ENCODE results near the gene ACSF3.
A peak's percentile ranks its signal among the peaks of the same experiment; 100 is the strongest.

ACSF3 gene

DNA sequence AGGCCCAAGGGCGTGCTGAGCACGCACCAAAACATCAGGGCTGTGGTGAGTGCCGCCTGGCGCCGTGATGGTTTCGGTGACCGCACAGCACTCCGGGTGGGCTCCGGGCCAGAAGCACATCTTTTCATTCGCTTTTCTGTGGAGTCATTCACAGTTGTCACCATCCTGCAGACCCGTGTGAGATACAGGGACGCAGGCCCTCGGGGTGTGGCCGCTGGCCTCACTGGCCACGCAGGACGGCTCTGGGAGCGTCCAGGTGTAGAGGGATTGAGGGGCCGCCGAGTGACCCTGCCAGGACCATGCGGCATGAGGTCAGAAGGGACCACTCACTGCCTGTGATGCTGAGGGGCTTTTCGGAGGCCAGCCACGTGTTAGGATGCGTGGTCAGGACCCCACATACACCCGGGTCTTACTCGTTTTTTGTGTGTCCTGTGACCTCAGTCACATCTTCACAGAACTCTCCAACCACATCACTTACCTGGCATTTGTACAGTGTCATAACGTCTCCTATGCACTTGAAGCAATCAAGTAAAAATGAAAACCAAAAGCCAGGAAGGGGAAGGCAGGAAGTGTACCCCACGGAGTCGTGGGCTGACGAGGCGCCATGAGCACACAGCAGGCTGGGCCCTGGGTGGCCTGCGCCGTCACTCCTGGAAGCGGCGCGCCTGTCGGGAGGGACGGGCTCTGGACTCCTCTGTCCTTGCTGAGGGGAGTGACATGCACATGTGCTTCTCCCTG lies 7.8 kb downstream of the ACSF3 start:
- Histone ChIP-seq H3K27ac (ENCODE audit: low read depth, low read length) (no peak overlapping the region), H3K4me1 (ENCODE audit: control insufficient read depth in 1 of 2, insufficient read depth in 2 of 2, low read length in 2 of 2) (peaks cover 70% of the 10 kb centered on the region in 2 donors), H3K9ac (ENCODE audit: low read depth in 1 of 2, low read length in 2 of 2) (peak overlapping the region; percentile 10 to 28), H3K9me3 (ENCODE audit: control insufficient read depth in 1 of 2, low read length in 2 of 2) (no peaks in the 10 kb centered on the region), H3K36me3 (ENCODE audit: control insufficient read depth in 1 of 2, insufficient read depth in 2 of 2, low read length in 2 of 2) (peaks cover 3 to 60% of the 10 kb centered on the region in 2 donors), H3K4me3 (ENCODE audit: low read depth in 1 of 2, low read length in 2 of 2) (no peak overlapping the region), H3K27me3 (ENCODE audit: control insufficient read depth in 1 of 2, insufficient read depth in 2 of 2, low read length in 2 of 2) (no peaks in the 10 kb centered on the region)

- H3K36me3 ChIP-seq (ENCODE audit: control insufficient read depth in 1 of 2, insufficient read depth in 2 of 2, low read length in 2 of 2), result peaks cover 3 to 66% of the 10 kb centered on the region in 2 donors
- peaks cover 64 to 65% of the 10 kb centered on the region in 2 donors for H3K4me1 ChIP-seq (ENCODE audit: control insufficient read depth in 1 of 2, insufficient read depth in 2 of 2, low read length in 2 of 2)
- H3K4me3 ChIP-seq (ENCODE audit: low read depth in 1 of 2, low read length in 2 of 2), result peak overlapping the region in 1 of 2 donors; percentile 54
- no peaks in the 10 kb centered on the region for H3K9me3 ChIP-seq (ENCODE audit: control insufficient read depth in 1 of 2, low read length in 2 of 2)
- peak overlapping the region; percentile 28 to 63 for H3K9ac ChIP-seq (ENCODE audit: low read depth in 1 of 2, low read length in 2 of 2)
- peak overlapping the region; percentile 62 for H3K27ac ChIP-seq (ENCODE audit: low read depth, low read length)
- H3K27me3 ChIP-seq (ENCODE audit: control insufficient read depth in 1 of 2, insufficient read depth in 2 of 2, low read length in 2 of 2), result no peaks in the 10 kb centered on the region
These were observed 8.4 kb downstream of the ACSF3 start for GRCh38 chr16:89102041-89102471.

DNA sequence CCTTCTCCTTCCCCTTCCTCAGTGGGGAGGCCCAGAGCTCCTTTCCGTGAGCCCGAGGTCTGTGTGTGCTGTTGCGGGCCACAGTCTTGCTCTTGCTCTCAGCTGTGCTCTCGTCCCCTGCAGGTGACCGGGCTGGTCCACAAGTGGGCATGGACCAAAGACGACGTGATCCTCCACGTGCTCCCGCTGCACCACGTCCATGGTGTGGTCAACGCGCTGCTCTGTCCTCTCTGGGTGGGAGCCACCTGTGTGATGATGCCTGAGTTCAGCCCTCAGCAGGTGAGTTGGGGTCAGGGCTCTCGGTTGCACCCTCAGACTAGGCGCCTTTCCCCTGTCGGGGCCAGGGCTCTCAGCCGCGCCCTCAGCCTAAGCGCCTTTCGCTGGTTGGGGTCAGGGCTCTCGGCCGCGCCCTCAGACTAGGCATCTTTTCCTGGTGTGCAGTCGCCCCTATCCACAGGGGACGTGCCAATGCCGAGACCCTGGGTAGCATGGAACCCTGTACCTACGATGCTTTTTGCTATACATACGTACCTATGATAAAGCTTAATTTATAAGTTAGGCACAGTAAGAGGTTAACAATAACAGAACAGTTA lies 8.9 kb downstream of the ACSF3 start:
- peaks cover 8 to 71% of the 10 kb centered on the region in 2 donors for H3K36me3 ChIP-seq (ENCODE audit: control insufficient read depth in 1 of 2, insufficient read depth in 2 of 2, low read length in 2 of 2)
- H3K9me3 ChIP-seq (ENCODE audit: control insufficient read depth in 1 of 2, low read length in 2 of 2), result no peaks in the 10 kb centered on the region
- peaks cover 59% of the 10 kb centered on the region in 2 donors for H3K4me1 ChIP-seq (ENCODE audit: control insufficient read depth in 1 of 2, insufficient read depth in 2 of 2, low read length in 2 of 2)
- no peaks in the 10 kb centered on the region for H3K27me3 ChIP-seq (ENCODE audit: control insufficient read depth in 1 of 2, insufficient read depth in 2 of 2, low read length in 2 of 2)
- peak overlapping the region; percentile 62 for H3K27ac ChIP-seq (ENCODE audit: low read depth, low read length)
- H3K4me3 ChIP-seq (ENCODE audit: low read depth in 1 of 2, low read length in 2 of 2), result peak overlapping the region; percentile 48 to 54
- H3K9ac ChIP-seq (ENCODE audit: low read depth in 1 of 2, low read length in 2 of 2), result peak overlapping the region; percentile 28 to 63

- Histone ChIP-seq H3K4me1 (ENCODE audit: control insufficient read depth in 1 of 2, insufficient read depth in 2 of 2, low read length in 2 of 2) (peaks cover 54% of the 10 kb centered on the region in 2 donors), H3K9ac (ENCODE audit: low read depth in 1 of 2, low read length in 2 of 2) (peak overlapping the region; percentile 28 to 43), H3K27ac (ENCODE audit: low read depth, low read length) (peak overlapping the region; percentile 62), H3K27me3 (ENCODE audit: control insufficient read depth in 1 of 2, insufficient read depth in 2 of 2, low read length in 2 of 2) (no peaks in the 10 kb centered on the region), H3K9me3 (ENCODE audit: control insufficient read depth in 1 of 2, low read length in 2 of 2) (no peaks in the 10 kb centered on the region), H3K36me3 (ENCODE audit: control insufficient read depth in 1 of 2, insufficient read depth in 2 of 2, low read length in 2 of 2) (peaks cover 10 to 74% of the 10 kb centered on the region in 2 donors), H3K4me3 (ENCODE audit: low read depth in 1 of 2, low read length in 2 of 2) (peak overlapping the region; percentile 48 to 54)
These were observed 9.5 kb downstream of the ACSF3 start for GRCh38 chr16:89103156-89103555.

GRCh38 chr16:89103781-89104180 lies 10.1 kb downstream of the ACSF3 start:
- Histone ChIP-seq H3K36me3 (ENCODE audit: control insufficient read depth in 1 of 2, insufficient read depth in 2 of 2, low read length in 2 of 2) (peaks cover 10 to 78% of the 10 kb centered on the region in 2 donors), H3K27ac (ENCODE audit: low read depth, low read length) (no peak overlapping the region), H3K4me1 (ENCODE audit: control insufficient read depth in 1 of 2, insufficient read depth in 2 of 2, low read length in 2 of 2) (peaks cover 47% of the 10 kb centered on the region in 2 donors), H3K9ac (ENCODE audit: low read depth in 1 of 2, low read length in 2 of 2) (no peak overlapping the region), H3K27me3 (ENCODE audit: control insufficient read depth in 1 of 2, insufficient read depth in 2 of 2, low read length in 2 of 2) (no peaks in the 10 kb centered on the region), H3K4me3 (ENCODE audit: low read depth in 1 of 2, low read length in 2 of 2) (peak overlapping the region in 1 of 2 donors; percentile 48), H3K9me3 (ENCODE audit: control insufficient read depth in 1 of 2, low read length in 2 of 2) (no peaks in the 10 kb centered on the region)

GRCh38 chr16:89104303-89104702 lies 10.7 kb downstream of the ACSF3 start:
- Histone ChIP-seq H3K27me3 (ENCODE audit: control insufficient read depth in 1 of 2, insufficient read depth in 2 of 2, low read length in 2 of 2) (no peaks in the 10 kb centered on the region), H3K4me1 (ENCODE audit: control insufficient read depth in 1 of 2, insufficient read depth in 2 of 2, low read length in 2 of 2) (peaks cover 42% of the 10 kb centered on the region in 2 donors), H3K9ac (ENCODE audit: low read depth in 1 of 2, low read length in 2 of 2) (no peak overlapping the region), H3K9me3 (ENCODE audit: control insufficient read depth in 1 of 2, low read length in 2 of 2) (no peaks in the 10 kb centered on the region), H3K4me3 (ENCODE audit: low read depth in 1 of 2, low read length in 2 of 2) (no peak overlapping the region), H3K36me3 (ENCODE audit: control insufficient read depth in 1 of 2, insufficient read depth in 2 of 2, low read length in 2 of 2) (peaks cover 10 to 79% of the 10 kb centered on the region in 2 donors), H3K27ac (ENCODE audit: low read depth, low read length) (no peak overlapping the region)

DNA sequence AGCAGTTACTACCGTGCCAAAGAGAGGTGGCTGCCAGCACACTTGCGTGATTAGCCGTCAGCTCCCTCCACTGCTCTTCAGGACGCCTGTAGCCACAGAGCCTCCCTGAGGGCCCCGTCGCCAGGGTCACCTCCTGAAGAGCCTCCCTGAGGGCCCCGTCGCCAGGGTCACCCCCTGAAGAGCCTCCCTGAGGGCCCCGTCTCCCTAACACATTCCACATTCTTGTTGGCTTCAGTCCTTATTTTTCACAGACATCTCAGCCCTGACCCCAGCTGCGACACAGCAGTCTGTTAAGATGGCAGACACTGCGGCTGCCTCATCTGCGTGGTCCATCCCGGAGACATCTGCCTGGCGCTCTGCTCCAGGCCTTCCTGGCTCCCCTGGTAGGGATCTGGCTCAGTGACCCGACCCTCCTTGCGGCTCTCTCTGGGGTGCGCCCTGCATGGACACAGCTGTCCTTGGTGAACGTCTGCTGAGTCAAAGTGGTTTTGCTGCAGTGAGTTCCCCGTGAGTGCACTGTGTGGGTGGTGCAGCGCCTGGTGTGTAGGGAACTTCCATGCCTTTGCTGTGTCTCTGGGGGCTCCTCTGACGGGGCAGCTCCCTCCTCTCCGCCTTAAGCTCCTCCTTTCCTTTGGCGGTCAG lies 11.4 kb downstream of the ACSF3 start:
- H3K4me1 ChIP-seq (ENCODE audit: control insufficient read depth in 1 of 2, insufficient read depth in 2 of 2, low read length in 2 of 2), result peaks cover 36 to 38% of the 10 kb centered on the region in 2 donors
- H3K36me3 ChIP-seq (ENCODE audit: control insufficient read depth in 1 of 2, insufficient read depth in 2 of 2, low read length in 2 of 2), result peaks cover 10 to 79% of the 10 kb centered on the region in 2 donors
- no peaks in the 10 kb centered on the region for H3K27me3 ChIP-seq (ENCODE audit: control insufficient read depth in 1 of 2, insufficient read depth in 2 of 2, low read length in 2 of 2)
- H3K27ac ChIP-seq (ENCODE audit: low read depth, low read length), result no peak overlapping the region
- no peak overlapping the region for H3K4me3 ChIP-seq (ENCODE audit: low read depth in 1 of 2, low read length in 2 of 2)
- no peaks in the 10 kb centered on the region for H3K9me3 ChIP-seq (ENCODE audit: control insufficient read depth in 1 of 2, low read length in 2 of 2)
- no peak overlapping the region for H3K9ac ChIP-seq (ENCODE audit: low read depth in 1 of 2, low read length in 2 of 2)

GRCh38 chr16:89105599-89106151 lies 12.0 kb downstream of the ACSF3 start:
- peaks cover 30 to 31% of the 10 kb centered on the region in 2 donors for H3K4me1 ChIP-seq (ENCODE audit: control insufficient read depth in 1 of 2, insufficient read depth in 2 of 2, low read length in 2 of 2)
- H3K9me3 ChIP-seq (ENCODE audit: control insufficient read depth in 1 of 2, low read length in 2 of 2), result no peaks in the 10 kb centered on the region
- H3K36me3 ChIP-seq (ENCODE audit: control insufficient read depth in 1 of 2, insufficient read depth in 2 of 2, low read length in 2 of 2), result peaks cover 10 to 81% of the 10 kb centered on the region in 2 donors
- H3K27ac ChIP-seq (ENCODE audit: low read depth, low read length), result no peak overlapping the region
- H3K4me3 ChIP-seq (ENCODE audit: low read depth in 1 of 2, low read length in 2 of 2), result no peak overlapping the region
- no peaks in the 10 kb centered on the region for H3K27me3 ChIP-seq (ENCODE audit: control insufficient read depth in 1 of 2, insufficient read depth in 2 of 2, low read length in 2 of 2)
- no peak overlapping the region for H3K9ac ChIP-seq (ENCODE audit: low read depth in 1 of 2, low read length in 2 of 2)

DNA sequence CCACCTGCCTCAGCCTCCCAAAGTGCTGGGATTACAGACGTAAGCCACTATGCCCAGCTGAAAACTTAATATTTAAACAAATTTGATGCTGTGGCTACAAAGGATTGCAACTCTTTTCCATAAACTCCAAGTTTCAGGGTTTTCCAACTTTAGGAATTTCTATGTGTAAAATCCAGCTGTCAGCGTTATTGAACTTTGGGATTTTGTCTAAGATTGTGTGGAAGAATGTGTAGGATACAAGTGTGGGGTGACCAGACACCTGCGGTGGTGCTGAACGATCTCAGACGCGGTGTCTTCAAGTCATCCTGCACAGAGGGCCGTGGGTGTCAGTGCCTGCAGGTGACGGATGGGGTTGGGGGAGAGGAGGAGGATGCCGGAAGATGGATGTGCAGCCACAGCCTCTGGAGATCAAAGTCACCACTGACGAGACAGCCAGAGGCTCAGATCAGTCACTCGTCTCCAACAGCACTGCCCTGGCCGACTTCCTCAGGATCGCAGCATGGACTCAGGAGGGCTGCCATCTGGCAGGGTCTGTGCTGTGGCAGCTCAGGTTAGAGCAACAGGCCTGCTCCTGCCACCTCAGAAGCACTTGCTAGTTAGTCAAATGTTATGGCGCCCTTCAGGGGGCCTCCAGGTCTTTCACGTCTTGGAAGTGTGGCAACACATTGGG lies 13.0 kb downstream of the ACSF3 start:
- H3K36me3 ChIP-seq (ENCODE audit: control insufficient read depth in 1 of 2, insufficient read depth in 2 of 2, low read length in 2 of 2), result peaks cover 14 to 81% of the 10 kb centered on the region in 2 donors
- H3K27ac ChIP-seq (ENCODE audit: low read depth, low read length), result no peak overlapping the region
- H3K4me3 ChIP-seq (ENCODE audit: low read depth in 1 of 2, low read length in 2 of 2), result no peak overlapping the region
- H3K9ac ChIP-seq (ENCODE audit: low read depth in 1 of 2, low read length in 2 of 2), result no peak overlapping the region
- no peaks in the 10 kb centered on the region for H3K27me3 ChIP-seq (ENCODE audit: control insufficient read depth in 1 of 2, insufficient read depth in 2 of 2, low read length in 2 of 2)
- H3K4me1 ChIP-seq (ENCODE audit: control insufficient read depth in 1 of 2, insufficient read depth in 2 of 2, low read length in 2 of 2), result peaks cover 22 to 23% of the 10 kb centered on the region in 2 donors
- H3K9me3 ChIP-seq (ENCODE audit: control insufficient read depth in 1 of 2, low read length in 2 of 2), result no peaks in the 10 kb centered on the region

Data from duodenal mucosa (tissue), 2 donors.